VCaP (cell line): ENCODE results near the gene RTN4.

Source experiments
- H3K27ac ChIP-seq: fragments of 450-650 bp; 2 replicates; pipeline ENCODE4 v1.5.1; 2017
- CTCF ChIP-seq: fragments of 450-650 bp; conservative IDR thresholded peaks from 2 replicates; pipeline ENCODE4 v1.5.1; 2017; ENCODE audit warnings: mild to moderate bottlenecking, moderate library complexity

RTN4 gene

GRCh38 chr2:54984476-54984875, 65.8 kb downstream of the RTN4 start:
- peak overlapping the region; percentile 85 for H3K27ac ChIP-seq
- TF ChIP-seq CTCF = no peak

GRCh38 chr2:54983345-54984220, 66.7 kb downstream of the RTN4 start:
- peak overlapping the region; percentile 85 for H3K27ac ChIP-seq
- no peak for TF ChIP-seq CTCF

GRCh38 chr2:54981385-54981784, 68.9 kb downstream of the RTN4 start:
- no peak for TF ChIP-seq CTCF

GRCh38 chr2:54979321-54980044, 70.8 kb downstream of the RTN4 start:
- TF ChIP-seq CTCF = no peak
- H3K27ac ChIP-seq = peak overlapping the region; percentile 85

More at GRCh38 chr2:54981385-54981784, 68.9 kb downstream of the RTN4 start:
- H3K27ac ChIP-seq = peak overlapping the region; percentile 85

GRCh38 chr2:54977149-54977548, 73.1 kb downstream of the RTN4 start:
- peak overlapping the region; percentile 85 for H3K27ac ChIP-seq
- TF ChIP-seq CTCF = no peak

- H3K27ac ChIP-seq = 0 out of 2 replicates have a peak overlapping the region, but pooled peaks have one; percentile 85
- no peak for TF ChIP-seq CTCF
These were observed 74.4 kb downstream of the RTN4 start for GRCh38 chr2:54975598-54976492.
